ENCODE measurements around the gene ADK.

Gene ADK

DNA sequence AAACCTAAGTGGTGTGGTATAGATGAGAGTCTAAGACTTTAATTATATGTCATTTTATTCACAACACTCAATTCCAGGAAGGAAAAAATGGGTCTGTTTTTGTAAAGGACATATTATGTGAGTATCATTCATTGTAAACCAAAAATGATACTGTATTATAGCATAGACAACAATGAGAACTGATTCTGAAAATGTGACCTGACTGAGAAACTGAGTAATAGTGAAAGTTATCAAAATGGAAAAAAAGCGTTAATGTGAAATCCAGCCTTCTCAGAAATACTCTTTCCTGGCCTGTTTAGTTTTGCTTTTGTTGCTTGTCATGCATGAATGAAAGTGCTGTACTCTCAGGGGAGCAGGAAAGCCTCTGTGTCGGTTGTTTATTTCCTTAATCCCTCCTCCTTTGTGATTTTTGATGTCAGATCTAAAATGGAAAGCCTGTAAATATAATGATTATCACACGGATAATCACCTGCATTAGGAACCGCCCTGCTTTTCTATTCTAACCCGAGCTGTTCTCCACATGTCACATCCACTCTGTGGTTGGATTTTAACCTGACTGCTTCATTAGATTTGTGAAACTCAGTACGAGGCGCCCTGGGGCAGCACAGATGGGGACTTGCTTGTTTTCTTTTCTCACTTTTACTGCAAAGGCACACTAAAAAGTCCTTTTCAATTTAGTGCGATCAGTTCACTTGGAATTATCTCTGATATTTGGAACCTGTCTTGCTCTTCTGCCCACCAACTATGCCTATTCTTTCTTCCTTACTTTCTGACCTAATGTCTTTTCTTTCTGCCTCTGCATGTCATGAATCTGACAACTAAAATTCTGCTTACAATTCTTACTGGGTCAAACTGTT, 434.4 kb downstream of the ADK start:
- DNase-seq, result peak in 4 of 10 donors; percentile 15 to 82 (median 39)
- intact Hi-C loops (cut with DNase I), result loop anchor here (10.0 kb wide), 1 partner anchor 239 kb away; the partner anchor contains the start of gene KAT6B

DNA sequence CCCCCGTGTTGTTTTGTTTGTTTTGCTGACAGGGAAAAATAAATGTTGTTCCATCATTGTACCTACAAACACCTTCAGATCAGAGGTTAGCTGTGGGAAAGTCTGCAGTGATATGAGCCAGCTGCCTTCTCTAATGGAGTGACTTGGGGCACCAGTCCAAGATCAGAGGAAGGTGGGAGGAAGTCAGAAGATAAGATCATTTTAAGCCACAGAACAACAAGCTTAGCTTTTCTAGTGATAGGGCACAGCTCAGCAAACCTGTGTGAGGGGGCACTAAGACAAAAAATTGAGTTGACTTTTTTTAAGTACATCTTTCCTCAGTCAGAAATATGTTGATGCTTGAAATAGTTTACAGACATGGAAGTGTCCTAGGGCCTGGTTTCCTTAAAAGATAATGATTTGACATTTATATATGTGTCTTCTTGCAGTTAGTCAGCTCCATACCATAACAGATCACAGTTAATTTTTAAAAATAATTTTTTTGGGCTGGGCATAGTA, 435.1 kb downstream of the ADK start:
- DNase-seq, result no peak
- intact Hi-C loops (cut with DNase I), result loop anchor here (10.0 kb wide), 1 partner anchor 239 kb away; the partner anchor contains the start of gene KAT6B

DNA sequence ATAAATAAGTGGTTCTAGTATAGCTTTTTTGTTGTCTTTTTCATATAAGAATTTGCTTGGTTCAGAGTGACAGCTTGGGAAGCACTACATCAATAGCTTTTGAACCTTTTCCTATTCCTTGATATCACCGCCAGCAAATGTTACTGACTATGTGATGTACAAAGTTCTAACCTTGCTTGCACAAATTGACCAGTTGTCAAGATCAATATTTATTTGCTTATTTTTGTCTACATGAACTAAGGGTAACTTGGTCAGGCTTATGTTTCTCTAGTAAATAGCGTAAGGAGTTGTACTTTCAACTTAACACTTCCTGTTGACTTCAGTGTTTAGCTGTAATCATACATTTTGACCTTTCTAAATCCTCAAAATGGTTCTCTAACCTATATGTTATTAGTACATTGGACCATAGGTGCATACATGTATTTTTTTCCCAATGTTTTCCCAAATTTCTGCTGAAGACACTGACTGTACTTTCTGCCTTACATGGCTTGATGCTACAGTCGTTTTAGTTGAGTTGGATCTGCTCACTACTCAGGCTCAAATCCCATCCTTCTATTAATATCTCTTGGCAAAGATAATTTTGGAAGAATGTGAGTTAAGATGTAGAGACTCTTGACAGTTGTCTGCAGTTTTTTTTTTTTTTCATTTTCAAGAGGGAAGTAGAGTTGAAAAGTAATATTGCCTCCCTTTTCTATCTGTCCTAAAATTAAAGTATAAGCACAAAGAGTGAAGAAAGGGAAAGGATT, 436.3 kb downstream of the ADK start:
- DNase-seq, result no peak
- intact Hi-C loops (cut with DNase I), result loop anchor here (10.0 kb wide), 1 partner anchor 238 kb away; the partner anchor contains the start of gene KAT6B

DNA sequence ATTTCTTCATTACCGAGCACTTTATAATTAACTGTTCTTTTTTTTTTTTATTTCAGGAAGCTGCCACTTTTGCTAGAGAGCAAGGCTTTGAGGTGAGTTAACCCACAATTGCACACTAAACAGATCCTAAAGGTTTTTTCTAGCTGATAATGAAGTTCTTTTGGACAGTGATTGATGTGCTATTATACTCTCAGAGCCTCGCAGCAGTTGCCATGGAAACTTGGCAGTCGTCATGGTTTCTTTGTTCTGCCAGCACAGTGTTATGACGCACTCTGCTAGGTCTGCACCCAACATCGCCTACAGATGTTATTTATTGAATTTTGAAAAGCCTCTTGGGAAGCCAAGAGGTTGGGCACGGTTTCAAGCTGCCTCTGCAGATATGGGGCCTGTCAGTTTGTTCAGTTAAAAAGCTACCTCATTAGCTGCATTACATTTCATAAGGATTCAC, 438.2 kb downstream of the ADK start:
- peak; percentile 64 to 95 (median 77) for DNase-seq
- intact Hi-C loops (cut with DNase I), result loop anchor here (10.0 kb wide), 1 partner anchor 236 kb away; the partner anchor contains the start of gene KAT6B

DNA sequence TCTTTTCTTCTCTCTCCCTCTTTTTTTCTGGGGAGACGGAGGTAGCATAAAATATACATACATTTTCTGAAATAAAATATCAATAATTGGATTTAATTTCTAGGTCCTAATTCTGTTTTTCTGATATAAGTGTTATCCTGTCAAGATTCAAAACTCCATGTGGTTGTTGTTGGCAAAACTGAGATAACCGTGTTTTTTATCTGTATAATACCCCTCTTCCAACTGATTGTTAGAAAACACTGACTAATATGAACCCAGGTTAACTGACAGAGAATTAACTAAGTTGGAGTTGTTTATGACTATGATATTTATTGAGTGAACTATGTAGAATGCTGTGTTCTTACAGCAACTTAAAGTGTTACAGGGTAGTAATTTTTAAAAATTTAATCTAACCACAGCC, 438.8 kb downstream of the ADK start:
- no peak for DNase-seq
- intact Hi-C loops (cut with DNase I), result loop anchor here (10.0 kb wide), 1 partner anchor 235 kb away; the partner anchor contains the start of gene KAT6B

DNA sequence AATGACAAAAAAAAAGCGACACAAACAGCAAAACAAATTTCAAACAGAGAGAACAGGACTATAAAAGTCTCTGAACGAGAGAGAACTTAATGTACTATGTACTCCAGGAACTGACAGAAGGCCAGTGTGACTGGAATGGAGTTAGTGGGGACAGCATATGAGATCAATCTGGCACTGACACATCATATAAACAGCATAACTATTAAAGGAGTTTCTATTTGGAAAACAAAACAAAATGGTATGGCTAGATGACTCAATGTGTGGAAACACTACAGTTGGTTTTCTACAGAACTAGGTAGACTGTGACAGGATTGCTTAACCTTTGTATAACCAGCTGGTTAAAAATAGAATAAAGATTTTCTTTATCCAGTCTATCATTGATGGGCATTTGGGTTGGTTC, 442.4 kb downstream of the ADK start:
- intact Hi-C loops (cut with DNase I), result no loop called here
- DNase-seq, result no peak

DNA sequence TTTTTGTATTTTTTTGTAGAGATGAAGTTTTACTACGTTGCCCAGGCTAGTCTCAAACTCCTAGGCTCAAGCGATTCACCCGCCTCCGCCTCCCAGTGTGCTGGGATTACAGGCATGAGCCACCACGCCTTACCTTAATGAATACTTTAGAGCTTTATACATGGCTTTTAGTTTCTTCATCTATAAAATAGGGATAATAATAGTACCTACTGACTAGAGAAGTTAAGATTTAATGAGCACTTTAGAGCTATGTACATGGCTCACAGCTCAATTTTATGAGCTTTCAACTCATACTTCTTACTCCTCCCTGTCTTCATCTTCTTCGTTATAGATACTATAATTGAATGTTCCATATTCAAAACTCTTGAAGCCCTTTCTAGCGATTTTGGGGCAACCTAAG, 445.7 kb downstream of the ADK start:
- no peak for DNase-seq
- intact Hi-C loops (cut with DNase I), result no loop called here

DNA sequence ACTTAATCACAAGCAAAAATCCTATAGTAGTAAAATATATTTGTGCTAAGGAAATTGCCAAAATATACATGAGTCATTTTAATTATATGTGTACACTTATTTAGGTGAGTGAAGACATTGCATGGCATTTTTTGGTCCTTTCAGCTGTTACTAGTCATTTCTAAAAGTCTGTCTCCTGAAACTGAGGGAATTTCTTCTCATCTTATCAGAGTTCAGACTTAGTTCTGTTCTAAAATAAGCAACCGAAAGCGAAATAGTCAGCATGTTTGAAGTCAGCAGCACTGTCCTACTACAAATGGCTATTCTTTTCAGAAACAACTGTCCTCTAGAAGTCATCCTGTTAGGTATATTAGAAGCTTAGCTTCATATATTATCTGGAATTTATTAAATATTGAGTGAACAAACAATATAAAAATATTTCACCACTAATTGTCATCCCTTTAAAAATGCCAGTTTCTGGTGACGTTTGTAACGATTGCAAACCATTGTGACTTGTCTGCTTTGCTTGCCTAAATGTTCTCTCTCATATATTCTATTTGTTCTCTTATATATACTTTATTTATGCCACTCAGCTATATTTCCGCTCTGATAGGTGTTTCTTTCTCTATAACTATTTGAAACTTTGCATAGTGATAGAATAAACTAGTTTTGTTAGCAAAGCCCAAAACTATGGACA, 448.0 kb downstream of the ADK start:
- DNase-seq, result no peak
- intact Hi-C loops (cut with DNase I), result no loop called here

DNA sequence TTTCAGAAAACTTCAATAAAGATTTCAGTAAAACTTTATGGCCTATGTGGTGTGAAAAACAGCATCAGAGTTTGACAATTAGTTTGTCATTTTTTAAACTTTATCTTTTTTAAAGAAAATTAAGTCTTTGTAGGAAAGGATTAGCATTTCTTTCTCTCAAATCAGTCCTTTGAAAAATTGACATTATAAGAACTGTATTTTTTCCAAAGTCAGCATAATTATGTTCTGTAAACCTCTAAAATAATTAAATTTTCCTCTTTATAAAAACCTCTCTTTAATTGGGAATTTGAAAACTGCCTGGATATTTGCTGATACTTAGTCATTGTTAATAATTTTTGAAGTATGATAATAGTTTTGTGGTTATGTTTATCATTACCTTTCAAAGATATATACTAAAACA, 448.7 kb downstream of the ADK start:
- intact Hi-C loops (cut with DNase I), result no loop called here
- DNase-seq, result no peak

DNA sequence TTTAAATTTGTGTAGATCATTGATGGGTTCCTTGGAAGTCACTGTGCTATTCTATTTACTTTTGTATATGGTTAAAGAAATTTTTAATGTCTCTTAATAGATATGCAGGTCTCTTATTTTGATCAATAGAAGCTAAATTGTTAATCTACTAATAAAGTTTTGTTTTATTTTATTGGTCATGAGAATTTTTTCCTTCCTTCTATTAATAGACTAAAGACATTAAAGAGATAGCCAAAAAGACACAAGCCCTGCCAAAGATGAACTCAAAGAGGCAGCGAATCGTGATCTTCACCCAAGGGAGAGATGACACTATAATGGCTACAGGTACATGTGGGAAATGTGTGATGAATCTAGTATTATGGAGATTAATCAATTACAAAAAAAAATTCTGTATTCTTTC, 449.1 kb downstream of the ADK start:
- intact Hi-C loops (cut with DNase I), result no loop called here
- DNase-seq, result no peak

DNA sequence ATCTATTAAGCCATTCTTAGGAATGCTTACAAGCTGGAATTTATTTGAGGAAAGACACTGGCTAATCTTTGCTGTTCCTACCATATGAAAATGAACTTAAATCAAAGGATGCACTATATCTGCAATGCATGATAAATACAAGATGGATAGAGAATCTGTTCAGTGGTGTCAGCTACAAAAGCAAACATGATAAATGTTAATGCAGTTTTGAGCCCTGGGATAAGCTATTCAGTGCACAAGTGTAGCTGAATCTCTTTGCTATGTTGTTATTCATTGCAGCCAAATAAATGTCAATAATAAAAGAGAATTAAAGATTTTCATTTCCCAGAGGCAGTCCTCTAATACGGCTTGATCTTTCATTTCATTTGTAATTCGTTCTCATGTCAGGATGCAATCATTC, 451.6 kb downstream of the ADK start:
- intact Hi-C loops (cut with DNase I), result no loop called here
- DNase-seq, result no peak

DNA sequence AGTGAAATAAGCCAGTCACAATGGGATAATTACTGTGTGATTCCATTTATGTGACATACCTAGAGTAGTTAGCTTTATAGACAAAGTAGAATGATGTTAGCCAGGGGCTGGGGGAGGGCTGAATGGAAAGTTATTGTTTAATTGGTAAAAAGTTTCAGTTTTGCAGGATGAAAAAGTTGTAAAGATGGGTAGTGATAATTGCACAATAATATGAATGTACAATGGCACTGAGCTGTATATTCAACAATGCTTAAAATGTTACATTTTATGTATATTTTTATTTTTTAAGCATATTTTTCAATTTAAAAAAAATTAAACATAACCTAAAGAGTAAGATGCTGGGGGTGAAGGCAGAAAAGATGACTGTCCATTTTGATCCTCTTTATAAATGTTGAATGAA, 459.3 kb downstream of the ADK start:
- DNase-seq, result no peak
- intact Hi-C loops (cut with DNase I), result no loop called here

DNA sequence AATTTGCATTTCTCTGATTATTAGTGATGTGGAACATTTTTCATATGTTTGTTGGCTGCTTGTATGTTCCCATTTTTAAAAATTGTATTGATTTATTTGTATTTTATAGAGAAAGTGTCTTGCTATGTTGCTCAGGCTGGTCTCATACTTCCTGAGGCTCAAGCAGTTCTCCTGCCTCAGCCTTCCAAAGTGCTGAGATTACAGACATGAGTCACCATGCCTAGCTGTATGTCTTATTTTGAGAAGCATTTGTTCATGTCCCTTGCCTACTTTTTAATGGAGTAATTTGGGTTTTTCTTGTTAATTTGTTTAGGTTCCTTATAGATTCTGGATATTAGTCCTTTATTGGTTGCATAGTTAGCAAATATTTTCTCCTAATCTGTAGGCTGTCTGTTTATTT, 461.2 kb downstream of the ADK start:
- intact Hi-C loops (cut with DNase I), result no loop called here

DNA sequence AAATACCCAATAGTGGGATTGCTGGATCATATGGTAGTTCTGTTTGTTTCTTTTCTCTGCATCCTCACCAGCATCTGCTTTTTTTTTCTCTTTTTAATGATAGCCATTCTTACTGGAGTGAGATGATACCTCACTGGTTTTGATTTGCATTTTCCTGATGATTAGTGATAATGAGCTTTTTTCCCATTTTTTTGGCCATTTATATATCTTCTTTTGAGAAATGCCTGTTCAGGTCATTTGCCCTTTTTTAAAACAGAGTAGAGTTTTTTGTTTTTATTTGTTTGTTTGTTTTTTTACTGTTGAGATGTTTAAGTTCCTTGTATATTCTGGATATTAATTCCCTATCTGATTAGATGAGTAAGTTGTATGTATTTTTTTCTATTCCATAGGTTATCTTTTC, 469.6 kb downstream of the ADK start:
- DNase-seq, result no peak
- intact Hi-C loops (cut with DNase I), result no loop called here

More for the DNA sequence above, 461.2 kb downstream of the ADK start:
- no peak for DNase-seq

DNA sequence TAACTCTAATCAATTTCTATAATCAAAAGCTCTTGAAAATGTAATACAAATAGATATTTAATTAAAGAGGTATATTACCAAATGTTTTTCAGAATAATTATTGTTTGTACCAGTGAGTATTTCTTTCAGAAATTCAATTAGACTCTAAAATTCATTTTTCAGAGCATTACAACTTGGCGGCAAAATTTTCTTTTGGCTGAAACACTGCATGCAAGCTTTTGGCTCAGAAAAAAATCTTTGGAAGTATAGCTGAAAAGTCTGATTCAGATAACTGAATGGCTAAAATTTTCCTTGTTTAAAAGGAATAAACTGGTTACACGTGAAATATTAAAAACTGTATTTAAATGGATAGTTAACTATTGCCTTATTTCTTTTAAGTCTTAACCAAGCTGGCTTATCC, 472.8 kb downstream of the ADK start:
- DNase-seq, result no peak
- intact Hi-C loops (cut with DNase I), result no loop called here

DNA sequence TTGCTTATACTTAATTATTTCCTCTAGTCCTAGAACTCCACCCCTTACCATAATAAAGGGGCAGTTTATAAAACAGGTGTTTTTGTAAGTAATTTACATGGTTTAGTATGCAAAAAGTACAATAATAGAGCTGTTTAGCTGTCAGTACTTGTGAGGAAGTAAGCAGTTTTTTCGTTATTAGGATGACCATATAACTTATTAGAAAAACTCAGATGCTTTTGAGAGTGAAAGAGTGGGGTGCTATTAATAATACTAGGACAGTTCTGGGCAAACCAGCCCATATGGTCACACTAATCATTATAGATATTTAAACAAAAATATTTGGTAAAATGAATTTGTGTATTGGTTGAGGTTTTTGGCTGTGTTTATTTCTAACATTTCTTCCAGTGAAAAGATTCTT, 473.5 kb downstream of the ADK start:
- DNase-seq, result no peak
- intact Hi-C loops (cut with DNase I), result no loop called here

DNA sequence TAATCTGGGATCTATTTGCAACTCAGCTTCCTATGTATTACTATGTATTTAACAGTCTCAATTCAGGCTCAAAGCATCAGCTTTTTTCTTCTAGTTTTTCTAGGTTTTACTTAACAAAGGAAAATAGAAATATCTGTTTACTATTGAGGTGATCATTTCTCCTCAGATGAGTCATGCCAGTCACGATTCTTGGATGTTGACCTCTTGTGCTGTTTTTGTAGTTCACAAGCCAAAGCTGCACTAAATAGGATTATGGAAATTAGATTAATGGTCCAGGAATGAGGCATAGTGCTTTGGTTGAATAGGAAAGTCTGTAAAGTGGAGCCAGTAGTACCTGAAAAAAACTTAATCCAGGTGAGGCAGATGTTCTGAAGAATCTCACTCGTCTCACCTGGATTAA, 477.1 kb downstream of the ADK start:
- intact Hi-C loops (cut with DNase I), result no loop called here
- DNase-seq, result no peak

DNA sequence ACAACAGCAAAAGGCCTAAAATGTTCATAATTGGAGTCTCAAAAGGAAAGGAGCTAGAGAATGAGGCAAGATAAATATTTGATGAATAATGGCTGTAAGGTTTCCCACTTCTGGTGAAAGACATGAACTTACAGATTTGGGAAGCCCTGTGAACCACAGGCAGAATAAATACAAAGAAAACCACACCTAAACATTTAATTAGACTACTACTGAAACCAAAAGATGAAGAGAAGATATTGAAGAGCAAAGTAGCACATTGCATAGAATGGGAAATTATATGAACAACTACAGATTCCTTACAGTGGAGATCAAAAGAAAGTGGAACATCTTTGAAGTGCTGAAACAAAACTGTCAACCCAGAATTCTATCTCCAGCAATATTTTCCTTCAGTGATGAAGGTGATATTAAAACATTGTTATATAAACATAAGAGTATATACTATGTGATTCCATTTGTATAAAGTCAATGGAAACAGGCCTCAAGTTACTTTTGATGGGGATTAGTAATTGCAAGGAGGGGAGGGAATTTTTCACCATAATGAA, 484.0 kb downstream of the ADK start:
- no peak for DNase-seq
- intact Hi-C loops (cut with DNase I), result no loop called here

DNA sequence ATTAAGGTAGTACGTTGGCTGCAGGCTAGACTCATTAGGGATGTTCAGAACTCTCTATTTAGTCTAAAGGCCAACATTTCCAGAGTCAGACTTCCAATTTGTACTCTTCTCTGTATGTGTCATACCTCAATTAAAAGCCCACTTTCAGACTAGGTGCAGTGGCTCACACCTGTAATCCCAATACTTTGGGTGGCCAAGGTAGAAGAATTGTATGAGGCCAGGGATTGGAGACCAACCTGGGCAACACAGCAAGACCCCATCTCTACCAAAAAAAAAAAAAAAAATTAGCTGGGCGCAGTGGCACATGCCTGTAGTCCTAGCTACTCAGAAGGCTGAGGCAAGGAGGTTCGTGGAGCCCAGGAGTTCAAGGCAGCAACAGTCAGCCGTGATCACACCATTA, 484.6 kb downstream of the ADK start:
- intact Hi-C loops (cut with DNase I), result no loop called here
- DNase-seq, result no peak

DNA sequence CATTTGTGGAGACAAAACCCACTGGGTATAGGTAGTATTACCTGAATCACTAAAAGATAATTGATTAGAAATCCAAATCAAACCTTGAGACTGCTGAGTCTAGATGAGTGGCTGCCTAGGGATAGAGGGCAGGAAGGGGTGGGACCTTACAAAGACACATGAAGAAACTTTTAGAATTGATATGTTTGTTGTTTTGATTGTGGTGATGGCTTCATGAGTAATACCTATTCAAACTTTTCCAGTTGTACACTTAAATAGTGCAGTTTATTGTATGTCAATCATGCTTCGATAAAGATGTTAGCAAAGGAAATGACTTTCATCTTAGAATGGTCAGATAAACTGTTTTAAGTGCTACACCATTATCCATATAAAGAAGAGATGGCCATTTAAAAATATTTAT, 486.7 kb downstream of the ADK start:
- no peak for DNase-seq
- intact Hi-C loops (cut with DNase I), result no loop called here

All from posterior cingulate gyrus (tissue), 11 donors.